Measurements from ENCODE around the gene CELF3.

- TF ChIP-seq CTCF (IDR thresholded peaks at IDR 0.05) (no peak), REST (IDR thresholded peaks at IDR 0.05; ENCODE audit: insufficient read depth in 1 of 2, low read depth in 2 of 2, low read length in 1 of 2) (no peak), POLR2AphosphoS5 (IDR thresholded peaks at IDR 0.05; ENCODE audit: low read depth, low read length) (no peak), SIN3A (IDR thresholded peaks at IDR 0.05; ENCODE audit: borderline replicate concordance, insufficient read depth, low read depth, low read length) (no peak), TCF7L2 (IDR thresholded peaks at IDR 0.05; ENCODE audit: low read depth, low read length) (no peak)
Observed at GRCh38 chr1:151661751-151662150, 54.9 kb downstream of the CELF3 start.

All from Panc1 (cell line).